DND-41 (cell line): Measurements from ENCODE around the gene IL5.

ENCODE experiments used
- EZH2 ChIP-seq: IDR thresholded peaks from 3 replicates; pipeline ENCODE4 v1.6.1; 2012; ENCODE audit warnings: borderline replicate concordance, low read depth, mild to moderate bottlenecking, moderate library complexity, low read length, inconsistent platforms; ENCODE audit not compliant: severe bottlenecking
- TF ChIP-seq, protein P1 (sequence below): IDR thresholded peaks from 2 replicates; pipeline ENCODE4 v1.5.1; 2012; ENCODE audit warnings: borderline replicate concordance, low read length, moderate library complexity, mild to moderate bottlenecking; ENCODE audit not compliant: poor library complexity, severe bottlenecking; ENCODE audit errors: extremely low read depth

DNA sequence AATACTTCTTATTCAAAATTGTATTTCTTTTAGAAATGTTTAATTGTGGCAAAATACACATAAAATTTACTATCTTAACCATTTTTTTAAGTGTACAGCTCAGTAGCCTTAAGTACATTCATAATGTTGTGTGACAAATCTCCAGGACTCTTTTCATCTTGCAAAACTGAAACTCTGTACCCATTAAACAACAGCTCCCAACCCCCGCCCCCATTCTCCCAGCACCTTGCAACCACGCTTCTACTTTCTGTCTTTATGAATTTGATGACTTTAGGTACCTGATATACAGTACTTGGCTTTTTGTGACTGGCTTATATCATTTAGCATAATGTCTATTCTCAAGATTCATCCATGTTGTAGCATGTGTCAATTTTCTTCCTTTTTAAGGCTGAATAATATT is 2.8 kb upstream of the IL5 start:
- TF ChIP-seq, protein P1, sequence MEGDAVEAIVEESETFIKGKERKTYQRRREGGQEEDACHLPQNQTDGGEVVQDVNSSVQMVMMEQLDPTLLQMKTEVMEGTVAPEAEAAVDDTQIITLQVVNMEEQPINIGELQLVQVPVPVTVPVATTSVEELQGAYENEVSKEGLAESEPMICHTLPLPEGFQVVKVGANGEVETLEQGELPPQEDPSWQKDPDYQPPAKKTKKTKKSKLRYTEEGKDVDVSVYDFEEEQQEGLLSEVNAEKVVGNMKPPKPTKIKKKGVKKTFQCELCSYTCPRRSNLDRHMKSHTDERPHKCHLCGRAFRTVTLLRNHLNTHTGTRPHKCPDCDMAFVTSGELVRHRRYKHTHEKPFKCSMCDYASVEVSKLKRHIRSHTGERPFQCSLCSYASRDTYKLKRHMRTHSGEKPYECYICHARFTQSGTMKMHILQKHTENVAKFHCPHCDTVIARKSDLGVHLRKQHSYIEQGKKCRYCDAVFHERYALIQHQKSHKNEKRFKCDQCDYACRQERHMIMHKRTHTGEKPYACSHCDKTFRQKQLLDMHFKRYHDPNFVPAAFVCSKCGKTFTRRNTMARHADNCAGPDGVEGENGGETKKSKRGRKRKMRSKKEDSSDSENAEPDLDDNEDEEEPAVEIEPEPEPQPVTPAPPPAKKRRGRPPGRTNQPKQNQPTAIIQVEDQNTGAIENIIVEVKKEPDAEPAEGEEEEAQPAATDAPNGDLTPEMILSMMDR: no peak
- TF ChIP-seq EZH2: no peak
